ENCODE results near the gene TLDC2.
"Not testable (repeated sequence)": the region's sequence is repeated elsewhere in the genome, so short reads cannot be mapped to it uniquely, and the experiment has no call there.

TLDC2 gene

GRCh38 chr20:36916199-36916598 is 40.3 kb downstream of the TLDC2 start:
- DNase-seq, result no peak

GRCh38 chr20:36917240-36917639 is 41.3 kb downstream of the TLDC2 start:
- no peak for DNase-seq

- DNase-seq, result no peak
Measured at GRCh38 chr20:36917943-36918342, 42.0 kb downstream of the TLDC2 start.

- no peak for DNase-seq
Measured at GRCh38 chr20:36919715-36920333, 43.9 kb downstream of the TLDC2 start.

GRCh38 chr20:36920334-36920730 is 44.4 kb downstream of the TLDC2 start:
- no peak for DNase-seq

GRCh38 chr20:36924167-36925045 is 48.5 kb downstream of the TLDC2 start:
- DNase-seq, result no peak

GRCh38 chr20:36925234-36925633 is 49.3 kb downstream of the TLDC2 start:
- DNase-seq, result no peak

GRCh38 chr20:36926653-36927200 is 50.8 kb downstream of the TLDC2 start:
- no peak for DNase-seq

- no peak for DNase-seq
Measured at GRCh38 chr20:36927704-36928103, 51.8 kb downstream of the TLDC2 start.

GRCh38 chr20:36929290-36929689 is 53.4 kb downstream of the TLDC2 start:
- DNase-seq, result no peak

- DNase-seq, result no peak
Measured at GRCh38 chr20:36929691-36930090, 53.8 kb downstream of the TLDC2 start.

- not testable (repeated sequence) for DNase-seq
Measured at GRCh38 chr20:36932067-36932466, 56.1 kb downstream of the TLDC2 start.

- DNase-seq, result no peak
Measured at GRCh38 chr20:36932476-36933426, 56.8 kb downstream of the TLDC2 start.

- not testable (repeated sequence) for DNase-seq
Measured at GRCh38 chr20:36933571-36933970, 57.6 kb downstream of the TLDC2 start.

GRCh38 chr20:36936341-36936740 is 60.4 kb downstream of the TLDC2 start:
- DNase-seq, result no peak

GRCh38 chr20:36936761-36937401 is 60.9 kb downstream of the TLDC2 start:
- DNase-seq, result not testable (repeated sequence)

GRCh38 chr20:36937402-36937770 is 61.4 kb downstream of the TLDC2 start:
- no peak for DNase-seq

GRCh38 chr20:36941401-36941835 is 65.5 kb downstream of the TLDC2 start:
- no peak for DNase-seq

All from right forelimb (tissue), 1 donor.